ENCODE results near the gene DROSHA. TPM values are rescaled to one million over a fixed set of nuclear protein-coding genes. Genes with fewer than 3 reads are reported as not detected.

Gene DROSHA
- total and polyA plus RNA-seq, 10 donors = 34.8 to 68.5 (median 46.0) TPM

DNA sequence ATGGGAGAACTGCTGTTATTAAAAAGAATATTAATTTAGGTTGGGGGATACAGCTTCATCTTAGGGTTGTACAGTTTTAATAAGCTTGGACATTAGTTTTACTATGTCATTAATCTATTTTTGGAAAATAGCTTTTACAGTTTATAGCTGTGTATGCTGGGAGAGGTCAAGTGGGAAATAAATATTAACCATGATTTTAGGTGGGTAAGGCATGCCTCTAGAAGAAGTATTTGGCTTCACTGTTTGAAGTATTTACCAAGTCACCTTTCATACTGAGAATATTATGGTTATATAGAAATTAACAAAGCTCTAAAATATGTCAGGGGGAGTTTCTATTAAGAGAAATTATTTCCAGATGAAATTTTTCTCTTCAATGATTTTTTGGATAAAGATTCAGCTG, 5.5 kb upstream of the DROSHA start:
- H3K27ac ChIP-seq = no peak overlapping the region
- H3K27me3 ChIP-seq (replicated peaks in 1 of 7) = no peaks in the 10 kb centered on the region
- H3K9me3 ChIP-seq = no peaks in the 10 kb centered on the region
- intact Hi-C loops (cut with DNase I; ENCODE audit: low total_unique reads) = no loop called here
- H3K4me3 ChIP-seq = no peak overlapping the region
- TF ChIP-seq, protein P1, sequence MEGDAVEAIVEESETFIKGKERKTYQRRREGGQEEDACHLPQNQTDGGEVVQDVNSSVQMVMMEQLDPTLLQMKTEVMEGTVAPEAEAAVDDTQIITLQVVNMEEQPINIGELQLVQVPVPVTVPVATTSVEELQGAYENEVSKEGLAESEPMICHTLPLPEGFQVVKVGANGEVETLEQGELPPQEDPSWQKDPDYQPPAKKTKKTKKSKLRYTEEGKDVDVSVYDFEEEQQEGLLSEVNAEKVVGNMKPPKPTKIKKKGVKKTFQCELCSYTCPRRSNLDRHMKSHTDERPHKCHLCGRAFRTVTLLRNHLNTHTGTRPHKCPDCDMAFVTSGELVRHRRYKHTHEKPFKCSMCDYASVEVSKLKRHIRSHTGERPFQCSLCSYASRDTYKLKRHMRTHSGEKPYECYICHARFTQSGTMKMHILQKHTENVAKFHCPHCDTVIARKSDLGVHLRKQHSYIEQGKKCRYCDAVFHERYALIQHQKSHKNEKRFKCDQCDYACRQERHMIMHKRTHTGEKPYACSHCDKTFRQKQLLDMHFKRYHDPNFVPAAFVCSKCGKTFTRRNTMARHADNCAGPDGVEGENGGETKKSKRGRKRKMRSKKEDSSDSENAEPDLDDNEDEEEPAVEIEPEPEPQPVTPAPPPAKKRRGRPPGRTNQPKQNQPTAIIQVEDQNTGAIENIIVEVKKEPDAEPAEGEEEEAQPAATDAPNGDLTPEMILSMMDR (IDR thresholded peaks at IDR 0.05 in 8 of 11, conservative IDR thresholded peaks at IDR 0.05 in 3 of 11) = no peak
- TF ChIP-seq POLR2A (IDR thresholded peaks at IDR 0.05) (no peak), POLR2AphosphoS5 (IDR thresholded peaks at IDR 0.05) (no peak)
- H3K4me1 ChIP-seq = peaks cover 8 to 43% (median 22%) of the 10 kb centered on the region in 6 donors
- H3K36me3 ChIP-seq = peaks cover 2 to 84% (median 69%) of the 10 kb centered on the region in 6 donors
- DNase-seq = no peak

DNA sequence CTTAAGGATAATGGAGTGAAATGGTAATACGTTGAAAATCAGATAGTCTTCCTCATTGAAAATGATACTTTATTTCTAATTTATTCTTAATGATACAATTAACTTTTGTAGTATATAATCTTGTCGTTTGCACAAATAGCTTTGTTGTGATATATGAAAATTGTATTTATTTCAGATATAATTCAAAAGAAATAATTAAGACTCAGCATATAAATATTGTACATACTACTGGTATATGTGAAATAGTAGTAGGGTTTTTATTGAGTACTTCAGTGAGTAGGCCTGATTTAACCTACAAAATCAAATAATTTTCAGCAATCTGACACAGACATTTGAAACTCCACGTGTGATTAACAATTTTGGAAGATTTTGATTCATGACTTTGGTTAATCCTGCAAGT, 5.0 kb upstream of the DROSHA start:
- TF ChIP-seq, protein P1 (IDR thresholded peaks at IDR 0.05 in 8 of 11, conservative IDR thresholded peaks at IDR 0.05 in 3 of 11) = no peak
- TF ChIP-seq POLR2AphosphoS5 (IDR thresholded peaks at IDR 0.05) (no peak), POLR2A (IDR thresholded peaks at IDR 0.05) (no peak)
- no peaks in the 10 kb centered on the region for H3K9me3 ChIP-seq
- no peak overlapping the region for H3K27ac ChIP-seq
- H3K36me3 ChIP-seq = peaks cover 2 to 80% (median 65%) of the 10 kb centered on the region in 6 donors
- H3K4me1 ChIP-seq = peaks cover 8 to 43% (median 22%) of the 10 kb centered on the region in 6 donors
- no peak overlapping the region for H3K4me3 ChIP-seq
- intact Hi-C loops (cut with DNase I; ENCODE audit: low total_unique reads) = no loop called here
- no peak for DNase-seq
- WGBS, 5 donors = 88 to 95% (median 92%) methylated on average over 3 of the region's 3 CpGs
- H3K27me3 ChIP-seq (replicated peaks in 1 of 7) = no peaks in the 10 kb centered on the region

DNA sequence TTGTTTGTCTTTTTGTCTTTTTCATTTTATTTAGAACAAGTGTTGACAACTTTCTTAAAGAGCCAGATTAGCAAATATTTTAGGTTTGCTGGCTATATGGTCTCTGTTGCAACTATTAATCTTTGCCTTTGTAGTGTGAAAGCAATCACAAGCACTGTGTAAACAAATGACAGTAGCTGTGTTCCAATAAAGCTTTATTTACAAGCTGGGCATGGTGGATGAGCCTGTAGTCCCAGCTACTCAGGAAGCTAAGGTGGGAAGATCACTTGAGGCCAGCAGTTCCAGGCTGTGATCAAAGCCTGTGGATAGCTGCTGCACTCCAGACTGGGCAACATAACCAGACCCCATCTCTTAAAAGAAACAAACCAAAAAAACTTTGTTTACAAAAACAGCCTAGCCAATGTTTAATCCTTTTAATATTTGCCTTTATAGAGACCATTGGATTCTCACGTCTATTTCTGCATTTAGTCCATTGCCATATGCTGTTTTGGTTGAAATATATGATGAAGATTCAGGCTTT, 2.7 kb upstream of the DROSHA start:
- no peak overlapping the region for H3K27ac ChIP-seq
- DNase-seq = no peak
- intact Hi-C loops (cut with DNase I; ENCODE audit: low total_unique reads) = no loop called here
- TF ChIP-seq POLR2A (IDR thresholded peaks at IDR 0.05) = no peak
- TF ChIP-seq, protein P1 (IDR thresholded peaks at IDR 0.05 in 8 of 11, conservative IDR thresholded peaks at IDR 0.05 in 3 of 11) = no peak
- TF ChIP-seq POLR2AphosphoS5 (IDR thresholded peaks at IDR 0.05) = no peak
- H3K4me1 ChIP-seq = peaks cover 15 to 64% (median 39%) of the 10 kb centered on the region in 6 donors
- H3K36me3 ChIP-seq = peaks cover 2 to 57% (median 47%) of the 10 kb centered on the region in 6 donors
- no peaks in the 10 kb centered on the region for H3K9me3 ChIP-seq
- 90 to 95% (median 92%) methylated on average over 1 of the region's 1 CpG for whole genome bisulfite sequencing, 5 donors
- H3K27me3 ChIP-seq (replicated peaks in 1 of 7) = no peaks in the 10 kb centered on the region
- H3K4me3 ChIP-seq = no peak overlapping the region

DNA sequence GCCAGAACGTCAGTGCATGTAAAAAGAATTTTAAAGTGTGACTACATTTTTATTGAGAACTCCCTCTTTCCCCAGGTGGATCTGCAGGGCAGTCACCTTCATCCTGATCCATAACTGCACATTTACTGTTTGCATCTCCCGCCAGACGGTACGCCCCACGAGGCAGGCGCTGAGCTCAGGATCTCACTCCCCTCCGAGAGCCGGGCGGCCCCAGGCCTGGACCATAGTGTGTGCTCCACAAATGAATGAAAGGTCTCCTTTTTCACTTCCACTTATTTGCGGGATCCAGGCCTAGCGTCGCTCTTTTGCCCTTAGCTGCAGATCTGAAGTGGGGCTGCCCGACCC, 378 bp downstream of the DROSHA start:
- Histone ChIP-seq H3K36me3 (peaks cover 6 to 55% (median 44%) of the 10 kb centered on the region in 6 donors), H3K4me1 (peaks cover 15 to 63% (median 39%) of the 10 kb centered on the region in 6 donors), H3K27ac (peak overlapping the region; percentile 38 to 89 (median 78)), H3K27me3 (replicated peaks in 1 of 7) (no peaks in the 10 kb centered on the region), H3K4me3 (peak overlapping the region; percentile 70 to 87 (median 78)), H3K9me3 (no peaks in the 10 kb centered on the region)
- WGBS, 5 donors = 0 to 1% (median 0%) methylated on average over 13 of the region's 13 CpGs
- intact Hi-C loops (cut with DNase I; ENCODE audit: low total_unique reads) = no loop called here
- no peak for TF ChIP-seq POLR2A (IDR thresholded peaks at IDR 0.05)
- TF ChIP-seq POLR2AphosphoS5 (IDR thresholded peaks at IDR 0.05) = no peak
- TF ChIP-seq, protein P1 (IDR thresholded peaks at IDR 0.05 in 8 of 11, conservative IDR thresholded peaks at IDR 0.05 in 3 of 11) = no peak
- peak; percentile 86 for DNase-seq
